GM21737 (cell line): ENCODE data around the gene MCHR1.
"Not testable (repeated sequence)": the region's sequence is repeated elsewhere in the genome, so short reads cannot be mapped to it uniquely, and the experiment has no call there.

ENCODE experiments used
- ATAC-seq: cut with Tn5 transposase; IDR thresholded peaks from one replicate; pipeline ENCODE4 v1.9.1; 2021; ENCODE audit warnings: mild to moderate bottlenecking, moderate library complexity; ENCODE audit not compliant: unreplicated experiment

MCHR1 gene

GRCh38 chr22:40654522-40655167 lies 24.6 kb upstream of the MCHR1 start:
- no peak for ATAC-seq

GRCh38 chr22:40655941-40656340 lies 23.3 kb upstream of the MCHR1 start:
- not testable (repeated sequence) for ATAC-seq

GRCh38 chr22:40656651-40657050 lies 22.6 kb upstream of the MCHR1 start:
- not testable (repeated sequence) for ATAC-seq

GRCh38 chr22:40659166-40659565 lies 20.1 kb upstream of the MCHR1 start:
- no peak for ATAC-seq

- ATAC-seq, result no peak
These were observed 18.6 kb upstream of the MCHR1 start for GRCh38 chr22:40660730-40661129.

- ATAC-seq, result no peak
These were observed 17.6 kb upstream of the MCHR1 start for GRCh38 chr22:40661671-40662070.

GRCh38 chr22:40665312-40665711 lies 14.0 kb upstream of the MCHR1 start:
- no peak for ATAC-seq

- no peak for ATAC-seq
These were observed 13.0 kb upstream of the MCHR1 start for GRCh38 chr22:40666151-40666848.

- no peak for ATAC-seq
These were observed 10.5 kb upstream of the MCHR1 start for GRCh38 chr22:40668611-40669411.

GRCh38 chr22:40670058-40670457 lies 9.2 kb upstream of the MCHR1 start:
- no peak for ATAC-seq

GRCh38 chr22:40671369-40671768 lies 7.9 kb upstream of the MCHR1 start:
- ATAC-seq, result no peak

- ATAC-seq, result no peak
These were observed 7.4 kb upstream of the MCHR1 start for GRCh38 chr22:40671796-40672360.

GRCh38 chr22:40673017-40673416 lies 6.3 kb upstream of the MCHR1 start:
- ATAC-seq, result no peak

GRCh38 chr22:40674274-40674673 lies 5.0 kb upstream of the MCHR1 start:
- no peak for ATAC-seq

GRCh38 chr22:40676166-40676565 lies 3.1 kb upstream of the MCHR1 start:
- ATAC-seq, result not testable (repeated sequence)

GRCh38 chr22:40676644-40677043 lies 2.6 kb upstream of the MCHR1 start:
- ATAC-seq, result no peak

GRCh38 chr22:40678493-40679248 lies 613 bp upstream of the MCHR1 start:
- no peak for ATAC-seq

GRCh38 chr22:40679964-40680818 lies 907 bp downstream of the MCHR1 start:
- no peak for ATAC-seq

- ATAC-seq, result no peak
These were observed 1.5 kb downstream of the MCHR1 start for GRCh38 chr22:40680819-40681183.

GRCh38 chr22:40681451-40681850 lies 2.2 kb downstream of the MCHR1 start:
- no peak for ATAC-seq
